HCT116 (cell line): ENCODE results near the gene SUPT3H. TPM values are rescaled to one million over a fixed set of nuclear protein-coding genes. Genes with fewer than 3 reads are reported as not detected.

Source experiments
- ATAC-seq: fragments of 200-7000 bp; cut with Tn5 transposase; 2 replicates; pipeline ENCODE4 v1.9.1; 2020; ENCODE audit warnings: mild to moderate bottlenecking, moderate library complexity
- BruUV-seq: library from RNA; stranded (reverse); fragments of 400-500 nt; replicated peaks from 2 replicates; lab custom pipeline; 2021; lab: Mats Ljungman, UMichigan
- CTCF ChIA-PET: fragments of 300-600 bp; sonication (Branson Sonifier 250); formaldehyde crosslinking; loops from one replicate; lab custom pipeline; 2021; ENCODE audit warnings: antibody characterized with exemption; lab: Charles Lee
- POLR2A ChIA-PET: fragments of 300-600, 350-600 bp; sonication (Branson Sonifier 250); formaldehyde crosslinking; loops from one replicate; lab custom pipeline; 2021; ENCODE audit warnings: antibody characterized with exemption; lab: Charles Lee
- RAD21 ChIA-PET, 2 experiments: fragments of 300-600 bp; sonication (Branson Sonifier 250); formaldehyde crosslinking; loops; one replicate each; lab custom pipeline; 2023; ENCODE audit warnings: low total read pairs in 2 of 2; ENCODE audit not compliant: uncharacterized antibody in 2 of 2, unreplicated experiment in 2 of 2, low non-redundant PET in 1 of 2; lab: Charles Lee
- DNase-seq: peaks from one replicate; pipeline ENCODE4 v3.0.0-alpha.2; 2010; ENCODE audit warnings: low read depth, low spot score
- H2AFZ ChIP-seq: fragments of 200-600 bp; shearing (Covaris generic), sonication (generic); 2 replicates; pipeline ENCODE4 v1.6.1; 2017; ENCODE audit warnings: low read depth, mixed run types, mixed read lengths, antibody characterized with exemption, low read length; ENCODE audit not compliant: poor library complexity, severe bottlenecking
- H3K27ac ChIP-seq: 2 replicates; pipeline ENCODE4 v1.5.1; 2012; ENCODE audit warnings: low read depth, low read length
- H3K27me3 ChIP-seq: fragments of 200-600 bp; sonication (generic); 2 replicates; pipeline ENCODE4 v1.6.1; 2016; ENCODE audit warnings: mixed run types, low read length, mixed read lengths; ENCODE audit not compliant: insufficient read depth
- H3K36me3 ChIP-seq, 2 experiments: fragments of 200-500 bp in 1 of 2; fragments of 200-600 bp in 1 of 2; sonication (Bioruptor generic) in 1 of 2; sonication (generic) in 1 of 2; 2 replicates each; pipeline versions ENCODE4 v1.5.1 to v1.6.1; 2014 to 2016; ENCODE audit warnings: low read length in 2 of 2, inconsistent platforms in 1 of 2, mixed read lengths in 1 of 2, mixed run types in 1 of 2; ENCODE audit not compliant: insufficient read depth in 2 of 2, control insufficient read depth in 1 of 2
- H3K4me1 ChIP-seq, 2 experiments: fragments of 200-600 bp in 1 of 2; sonication (generic) in 1 of 2; 2 replicates each; pipeline versions ENCODE4 v1.5.1 to v1.6.1; 2012 to 2017; ENCODE audit warnings: low read length in 2 of 2, inconsistent platforms in 1 of 2, mild to moderate bottlenecking in 1 of 2, mixed read lengths in 1 of 2, mixed run types in 1 of 2, moderate library complexity in 1 of 2; ENCODE audit not compliant: insufficient read depth in 2 of 2, control insufficient read depth in 1 of 2
- H3K4me2 ChIP-seq: fragments of 200-600 bp; sonication (generic); 2 replicates; pipeline ENCODE4 v1.6.1; 2017; ENCODE audit warnings: mixed run types, low read length, mixed read lengths
- H3K4me3 ChIP-seq, 2 experiments: fragments of 200-600 bp in 1 of 2; sonication (generic) in 1 of 2; replicated peaks in 1 of 2; 2 replicates each; pipeline ENCODE4 v1.5.1; 2011 to 2016; ENCODE audit warnings: low read length in 2 of 2, control low read depth in 1 of 2, low read depth in 1 of 2, mild to moderate bottlenecking in 1 of 2, mixed read lengths in 1 of 2, mixed run types in 1 of 2
- H3K79me2 ChIP-seq: fragments of 200-600 bp; sonication (generic); 2 replicates; pipeline ENCODE4 v1.6.1; 2017; ENCODE audit warnings: mild to moderate bottlenecking, mixed run types, low read length, moderate library complexity, mixed read lengths; ENCODE audit not compliant: insufficient read depth
- H3K9ac ChIP-seq: fragments of 200-600 bp; sonication (generic); 2 replicates; pipeline ENCODE4 v1.6.1; 2016; ENCODE audit warnings: low read length, mixed read lengths
- H3K9me2 ChIP-seq: fragments of 200-600 bp; sonication (generic), shearing (Covaris generic); 2 replicates; pipeline ENCODE4 v1.6.1; 2017; ENCODE audit warnings: mixed run types, mild to moderate bottlenecking, moderate library complexity; ENCODE audit not compliant: insufficient read depth
- H3K9me3 ChIP-seq, 2 experiments: fragments of 200-500 bp in 1 of 2; fragments of 200-600 bp in 1 of 2; sonication (Bioruptor generic) in 1 of 2; sonication (generic) in 1 of 2; 2 replicates each; pipeline ENCODE4 v1.6.1; 2014 to 2017; ENCODE audit warnings: low read length in 2 of 2, mixed read lengths in 2 of 2, inconsistent platforms in 1 of 2, low read depth in 1 of 2, mild to moderate bottlenecking in 1 of 2, mixed run types in 1 of 2, moderate library complexity in 1 of 2; ENCODE audit not compliant: control insufficient read depth in 1 of 2, insufficient read depth in 1 of 2
- H4K20me1 ChIP-seq: fragments of 200-600 bp; sonication (generic), shearing (Covaris generic); 2 replicates; pipeline ENCODE4 v1.6.1; 2017; ENCODE audit warnings: mixed run types, mild to moderate bottlenecking, moderate library complexity; ENCODE audit not compliant: insufficient read depth
- EGR1 ChIP-seq: IDR thresholded peaks from 2 replicates; pipeline ENCODE4 v1.6.1; 2012; ENCODE audit warnings: low read depth
- ELF1 ChIP-seq: IDR thresholded peaks from 2 replicates; pipeline ENCODE4 v1.6.1; 2012; ENCODE audit warnings: low read depth, borderline replicate concordance
- SRF ChIP-seq: IDR thresholded peaks from 2 replicates; pipeline ENCODE4 v1.6.1; 2012; ENCODE audit warnings: low read depth
- intact Hi-C: fragments of 100-400 bp; cut with micrococcal nuclease; formaldehyde crosslinking; loops from 2 replicates; pipeline ENCODE4 v1.10.0; 2022
- total RNA-seq: library from RNA; stranded (reverse); gene quantifications from one replicate; pipeline ENCODE4 v1.2.1, GENCODE V29; 2021; ENCODE audit not compliant: unreplicated experiment
- TF ChIP-seq, protein P1 (sequence below), 3 experiments: fragments of 200-600 bp in 1 of 3; sonication (generic) in 1 of 3; IDR thresholded peaks in 2 of 3; conservative IDR thresholded peaks in 1 of 3; 2 replicates each; pipeline ENCODE4 v1.5.1; 2012 to 2017; ENCODE audit warnings: low read depth in 2 of 3, low read length in 2 of 3, antibody characterized with exemption in 1 of 3, borderline replicate concordance in 1 of 3, control low read depth in 1 of 3, mild to moderate bottlenecking in 1 of 3, mixed read lengths in 1 of 3, mixed run types in 1 of 3, moderate library complexity in 1 of 3; ENCODE audit not compliant: insufficient read depth in 1 of 3
- TF ChIP-seq, protein P2 (sequence below): IDR thresholded peaks from 2 replicates; pipeline ENCODE4 v1.6.1; 2011; ENCODE audit warnings: mild to moderate bottlenecking, low read length, moderate library complexity; ENCODE audit not compliant: insufficient replicate concordance; ENCODE audit errors: extremely low read depth

The SUPT3H gene
- total RNA-seq, 1 experiment from 2014 or later, result 7.4 TPM

DNA sequence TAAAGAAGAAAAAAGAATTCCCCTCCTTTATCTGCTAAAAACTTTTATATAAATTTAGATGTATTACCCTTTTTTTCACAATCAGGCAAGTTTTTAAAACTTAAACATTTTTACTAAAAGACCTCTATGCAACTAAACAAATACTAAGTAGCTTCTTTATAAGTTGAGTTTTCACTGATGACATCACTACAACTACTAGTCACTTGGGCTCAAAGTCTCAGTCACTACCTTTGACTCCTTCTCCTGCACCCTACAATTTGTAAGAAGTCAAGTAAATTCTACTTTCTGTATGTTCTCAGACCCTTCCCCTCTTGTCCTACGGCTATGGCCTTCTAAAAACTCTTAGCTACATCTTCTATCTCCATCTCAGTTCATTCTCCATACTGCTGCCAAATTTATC, 11.2 kb downstream of the SUPT3H start:
- Histone ChIP-seq H2AFZ (no peak overlapping the region), H3K9me3 (no peaks in the 10 kb centered on the region), H3K4me2 (no peak overlapping the region), H3K4me3 (no peak overlapping the region), H3K36me3 (no peaks in the 10 kb centered on the region), H3K79me2 (no peaks in the 10 kb centered on the region), H3K9me2 (no peaks in the 10 kb centered on the region), H3K4me1 (no peaks in the 10 kb centered on the region), H4K20me1 (no peaks in the 10 kb centered on the region; the same call in 1 of the 2 replicates), H3K27me3 (no peaks in the 10 kb centered on the region), H3K9ac (no peak overlapping the region), H3K27ac (no peak overlapping the region)
- no TSS peak for BruUV-seq
- ChIA-PET POLR2A (interaction anchor here (2.5 kb wide), 1 partner anchor 11 kb away, joined by 6 read pairs; the partner anchor contains the start of gene SUPT3H), RAD21 (no interaction called here), CTCF (interaction anchor here (1.6 to 1.9 kb wide), 2 partner anchors 11 to 891 kb away, joined by 3 to 5 read pairs; partner anchors contain the start of gene SUPT3H)
- TF ChIP-seq ELF1, result no peak
- TF ChIP-seq, protein P1, sequence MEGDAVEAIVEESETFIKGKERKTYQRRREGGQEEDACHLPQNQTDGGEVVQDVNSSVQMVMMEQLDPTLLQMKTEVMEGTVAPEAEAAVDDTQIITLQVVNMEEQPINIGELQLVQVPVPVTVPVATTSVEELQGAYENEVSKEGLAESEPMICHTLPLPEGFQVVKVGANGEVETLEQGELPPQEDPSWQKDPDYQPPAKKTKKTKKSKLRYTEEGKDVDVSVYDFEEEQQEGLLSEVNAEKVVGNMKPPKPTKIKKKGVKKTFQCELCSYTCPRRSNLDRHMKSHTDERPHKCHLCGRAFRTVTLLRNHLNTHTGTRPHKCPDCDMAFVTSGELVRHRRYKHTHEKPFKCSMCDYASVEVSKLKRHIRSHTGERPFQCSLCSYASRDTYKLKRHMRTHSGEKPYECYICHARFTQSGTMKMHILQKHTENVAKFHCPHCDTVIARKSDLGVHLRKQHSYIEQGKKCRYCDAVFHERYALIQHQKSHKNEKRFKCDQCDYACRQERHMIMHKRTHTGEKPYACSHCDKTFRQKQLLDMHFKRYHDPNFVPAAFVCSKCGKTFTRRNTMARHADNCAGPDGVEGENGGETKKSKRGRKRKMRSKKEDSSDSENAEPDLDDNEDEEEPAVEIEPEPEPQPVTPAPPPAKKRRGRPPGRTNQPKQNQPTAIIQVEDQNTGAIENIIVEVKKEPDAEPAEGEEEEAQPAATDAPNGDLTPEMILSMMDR (IDR thresholded peaks at IDR 0.05 in 2 of 3, conservative IDR thresholded peaks at IDR 0.05 in 1 of 3; ENCODE audit: borderline replicate concordance in 1 of 3, insufficient read depth in 1 of 3, low read depth in 2 of 3, low read length in 2 of 3), result no peak
- TF ChIP-seq, protein P2, sequence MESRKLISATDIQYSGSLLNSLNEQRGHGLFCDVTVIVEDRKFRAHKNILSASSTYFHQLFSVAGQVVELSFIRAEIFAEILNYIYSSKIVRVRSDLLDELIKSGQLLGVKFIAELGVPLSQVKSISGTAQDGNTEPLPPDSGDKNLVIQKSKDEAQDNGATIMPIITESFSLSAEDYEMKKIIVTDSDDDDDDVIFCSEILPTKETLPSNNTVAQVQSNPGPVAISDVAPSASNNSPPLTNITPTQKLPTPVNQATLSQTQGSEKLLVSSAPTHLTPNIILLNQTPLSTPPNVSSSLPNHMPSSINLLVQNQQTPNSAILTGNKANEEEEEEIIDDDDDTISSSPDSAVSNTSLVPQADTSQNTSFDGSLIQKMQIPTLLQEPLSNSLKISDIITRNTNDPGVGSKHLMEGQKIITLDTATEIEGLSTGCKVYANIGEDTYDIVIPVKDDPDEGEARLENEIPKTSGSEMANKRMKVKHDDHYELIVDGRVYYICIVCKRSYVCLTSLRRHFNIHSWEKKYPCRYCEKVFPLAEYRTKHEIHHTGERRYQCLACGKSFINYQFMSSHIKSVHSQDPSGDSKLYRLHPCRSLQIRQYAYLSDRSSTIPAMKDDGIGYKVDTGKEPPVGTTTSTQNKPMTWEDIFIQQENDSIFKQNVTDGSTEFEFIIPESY, result no peak
- TF ChIP-seq EGR1, result no peak
- no peak for TF ChIP-seq SRF
- DNase-seq (no peak), ATAC-seq (no peak)
- intact Hi-C loops, result no loop called here
